KG1 (cell line): ENCODE measurements around the gene QKI.
"Not testable (repeated sequence)": the region's sequence is repeated elsewhere in the genome, so short reads cannot be mapped to it uniquely, and the experiment has no call there.

Experiments
- DNase-seq: peaks from one replicate; lab custom pipeline; 2025; lab: John Stamatoyannopoulos, UW

QKI gene

DNA sequence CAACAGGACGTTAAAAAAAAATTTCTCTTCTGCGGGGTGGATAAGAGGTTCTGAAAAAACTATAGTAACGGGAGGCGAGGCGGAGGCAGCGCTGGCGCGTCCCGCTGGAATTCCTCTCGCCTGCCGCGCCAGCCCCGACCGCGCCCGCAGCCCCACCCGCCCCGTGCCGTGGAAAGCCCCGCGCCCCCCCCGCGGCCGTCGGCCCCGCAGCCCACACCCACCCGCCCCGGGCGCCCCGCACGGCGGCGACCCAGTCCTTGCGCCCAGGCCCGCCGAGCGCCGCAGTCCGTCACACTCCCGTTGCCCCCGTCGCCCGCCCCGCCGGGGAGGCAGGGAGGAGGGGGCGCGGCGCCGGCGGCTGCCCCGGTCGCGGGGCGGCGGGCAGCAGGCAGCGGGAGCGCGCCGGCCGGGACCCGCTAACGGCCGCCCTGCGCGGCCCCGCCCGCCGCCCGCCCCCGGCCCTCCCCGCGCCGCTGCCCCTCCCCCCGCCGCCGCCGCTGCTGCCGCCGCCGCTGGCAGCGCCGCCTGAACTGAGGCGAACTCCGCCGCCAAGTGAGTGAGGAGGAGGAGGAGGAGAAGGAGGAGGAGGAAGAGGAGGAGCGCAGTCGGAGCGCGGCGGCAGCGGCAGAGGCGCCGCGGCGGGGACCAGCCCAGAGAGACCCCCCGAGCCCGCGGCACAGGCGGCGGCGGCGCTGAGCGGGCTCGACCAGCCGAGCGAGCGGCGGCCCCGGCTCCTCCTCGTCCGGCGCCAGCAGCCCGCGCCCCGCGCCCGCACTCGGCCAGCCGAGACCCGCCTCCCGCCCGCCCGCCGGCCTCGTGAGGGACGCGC, at the start of gene QKI:
Gene QKI, plus strand, starts transcription at position 602 of the 829 bp plus-strand sequence. CDS start 476 bp downstream, outside the sequence.
- DNase-seq: no peak

DNA sequence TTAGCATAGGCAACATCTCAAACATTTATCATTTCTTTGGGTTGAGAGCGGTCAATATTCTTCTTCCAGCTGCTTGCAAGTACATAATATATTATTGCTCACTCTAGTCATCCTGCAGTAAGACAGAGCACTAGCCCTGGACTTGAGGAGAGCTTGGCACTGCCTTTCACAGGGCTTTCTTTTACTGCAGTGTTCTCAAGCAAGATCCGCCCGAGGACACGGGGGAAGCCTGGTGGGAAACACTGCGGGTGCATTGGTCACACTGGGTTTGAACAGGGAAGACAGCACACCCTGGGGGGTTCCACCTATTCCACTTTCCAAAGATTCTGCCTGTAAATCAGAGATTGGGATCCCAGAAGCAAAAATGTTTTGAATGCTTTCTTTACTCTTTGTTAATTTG, 48.2 kb upstream of the QKI start:
- DNase-seq: no peak

DNA sequence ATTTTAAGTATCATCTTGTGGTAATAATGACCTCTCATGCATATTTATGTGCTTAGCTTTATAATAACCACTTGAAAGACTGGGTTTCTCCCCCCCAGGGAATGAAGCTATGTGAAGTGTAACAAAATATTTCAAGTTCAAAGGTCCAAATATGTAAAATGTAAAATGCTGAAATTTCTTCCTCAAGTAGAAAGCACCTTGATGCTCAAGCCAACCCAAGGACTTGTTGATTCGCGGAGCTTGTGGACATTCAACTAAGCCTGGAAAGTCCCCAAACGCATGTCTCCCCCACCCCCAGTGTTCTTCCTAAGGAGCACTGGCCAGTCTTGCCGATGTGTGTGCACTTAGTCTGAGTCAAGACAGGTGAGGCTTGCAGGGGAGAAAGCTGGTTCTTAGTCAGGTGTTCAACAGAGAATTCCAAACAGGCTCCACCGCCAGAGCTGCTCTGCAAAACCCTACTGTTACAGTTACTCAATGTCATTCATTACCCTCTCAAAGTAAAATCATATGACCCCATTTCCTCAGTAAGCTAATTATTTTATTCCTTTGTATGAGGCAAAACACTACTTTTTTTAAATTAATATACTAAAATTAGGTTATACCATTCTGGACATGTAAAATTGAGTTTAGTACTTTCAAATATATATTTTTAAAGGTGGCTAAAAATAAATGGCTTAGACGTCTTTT, 46.9 kb upstream of the QKI start:
- DNase-seq: no peak

DNA sequence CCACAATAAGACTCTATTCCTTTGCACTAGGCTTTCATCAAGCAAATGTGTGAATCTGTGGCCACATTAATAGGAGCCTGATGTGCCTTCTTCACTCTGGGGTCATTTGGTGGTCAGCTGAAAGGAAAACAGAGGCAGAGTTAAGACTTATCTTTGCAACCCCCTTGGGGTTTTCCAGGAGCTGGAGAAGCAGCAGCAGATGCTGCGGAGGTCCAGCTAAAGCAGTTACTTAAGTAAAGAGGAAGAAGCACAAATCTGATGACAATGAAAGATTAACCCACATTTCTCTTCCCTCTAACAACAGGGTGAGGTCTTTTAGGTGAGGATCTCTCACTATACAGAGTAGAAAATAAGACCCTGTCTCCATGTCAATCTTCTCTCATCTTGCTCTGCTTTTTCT, 45.4 kb upstream of the QKI start:
- no peak for DNase-seq

- DNase-seq: no peak
Measured at GRCh38 chr6:163369628-163370365, 44.7 kb upstream of the QKI start.

DNA sequence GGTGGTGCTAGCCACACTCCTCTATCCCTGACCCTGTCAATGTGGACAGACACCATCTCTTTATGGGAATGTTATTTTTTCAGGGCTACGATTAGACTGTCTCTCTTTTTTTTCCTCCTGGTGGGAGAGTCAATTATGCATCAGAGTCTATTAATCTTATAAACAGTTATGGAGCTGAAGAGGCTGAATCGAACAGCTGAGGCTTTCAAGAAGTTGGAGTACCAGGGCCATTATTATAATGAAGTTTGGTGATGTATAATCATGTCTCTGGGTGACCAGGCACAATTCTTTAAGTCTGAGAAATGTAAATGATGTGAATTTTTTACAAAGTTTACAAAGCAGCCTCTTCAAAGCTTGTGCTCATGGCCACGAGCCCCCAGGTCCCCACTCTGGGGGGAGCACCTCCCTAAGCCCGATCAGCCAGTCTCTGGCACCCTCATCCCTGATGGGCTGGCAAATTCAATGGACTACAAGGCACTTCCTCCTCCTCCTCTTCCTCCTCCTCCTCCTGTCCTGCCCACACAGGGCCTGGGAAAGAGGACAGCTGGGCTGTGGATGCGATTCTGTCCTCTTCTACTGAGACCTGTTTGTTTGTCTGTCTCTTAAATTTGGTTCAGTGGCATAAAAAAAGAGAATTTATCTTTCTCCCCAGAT, 43.9 kb upstream of the QKI start:
- DNase-seq: no peak

GRCh38 chr6:163371129-163371528, 43.4 kb upstream of the QKI start:
- DNase-seq: no peak

GRCh38 chr6:163373240-163373639, 41.3 kb upstream of the QKI start:
- DNase-seq: no peak

- DNase-seq: no peak
Measured at GRCh38 chr6:163375361-163375760, 39.2 kb upstream of the QKI start.

DNA sequence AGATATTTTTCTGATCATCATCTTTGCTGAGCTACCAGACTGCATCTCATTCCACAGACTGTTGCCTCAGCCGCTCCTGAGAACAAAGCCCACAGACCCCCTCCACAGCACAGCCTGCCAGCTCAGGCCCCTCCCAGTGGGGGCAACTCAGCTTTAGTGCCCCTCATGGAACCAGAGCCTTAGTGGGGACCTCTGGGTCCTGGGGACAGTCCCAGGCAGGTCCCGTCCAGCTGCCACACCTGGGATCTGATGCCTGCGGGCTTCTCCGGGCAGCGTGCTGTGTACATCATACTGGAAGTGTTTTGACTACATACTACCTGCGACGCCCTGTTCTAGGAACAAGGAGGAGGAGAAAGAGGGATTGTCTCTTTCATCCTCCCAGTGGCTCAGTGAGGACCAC, 38.3 kb upstream of the QKI start:
- no peak for DNase-seq

DNA sequence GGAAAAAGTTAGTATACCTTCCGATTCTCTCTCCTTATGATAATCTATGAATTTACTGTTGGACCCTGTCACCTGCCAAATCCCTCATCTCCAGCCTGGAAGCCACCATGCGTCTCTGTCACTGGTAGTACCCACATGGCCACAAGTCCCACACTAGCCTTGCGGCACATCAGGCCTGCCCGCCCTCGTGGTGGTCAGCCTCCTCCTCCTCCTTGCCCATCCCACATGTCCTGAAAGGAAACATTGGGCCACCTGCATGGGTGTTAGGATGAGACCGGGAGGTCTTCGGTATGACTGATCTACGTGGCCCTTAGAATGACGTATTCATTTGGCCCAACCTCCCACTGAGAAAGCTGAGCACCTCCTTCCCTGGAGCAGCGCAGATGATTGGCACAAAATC, 37.0 kb upstream of the QKI start:
- no peak for DNase-seq

- no peak for DNase-seq
Measured at GRCh38 chr6:163380216-163380615, 34.3 kb upstream of the QKI start.

DNA sequence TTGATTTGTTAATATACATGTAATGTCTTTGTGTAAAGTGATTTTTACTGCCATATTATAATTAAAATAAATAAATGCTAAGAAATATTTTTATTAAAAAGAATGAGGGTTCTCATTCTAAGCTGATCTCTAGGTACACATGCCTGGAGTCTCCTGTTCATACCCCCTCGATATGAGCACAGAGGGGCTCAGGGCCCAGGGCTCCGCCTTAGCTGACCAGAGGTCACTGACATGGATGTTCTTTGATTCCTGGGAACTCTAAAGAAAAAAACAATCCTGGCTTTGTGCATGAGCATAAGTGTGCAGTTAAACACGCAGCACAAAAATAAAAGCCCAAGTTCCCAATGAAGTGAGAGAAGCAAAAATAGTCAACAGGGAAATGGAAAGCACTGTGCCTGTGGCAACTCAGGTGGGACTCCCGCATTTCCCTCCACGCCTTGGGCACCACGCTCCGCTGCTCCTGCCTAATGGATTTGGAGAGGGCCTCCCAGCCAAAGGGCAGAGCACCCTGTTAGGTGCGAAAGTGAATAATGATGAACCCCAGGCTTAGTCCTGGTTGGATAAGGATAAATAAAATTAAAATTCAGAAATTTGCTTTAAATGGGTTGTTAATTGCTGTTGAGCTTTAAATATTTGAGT, 33.3 kb upstream of the QKI start:
- no peak for DNase-seq

DNA sequence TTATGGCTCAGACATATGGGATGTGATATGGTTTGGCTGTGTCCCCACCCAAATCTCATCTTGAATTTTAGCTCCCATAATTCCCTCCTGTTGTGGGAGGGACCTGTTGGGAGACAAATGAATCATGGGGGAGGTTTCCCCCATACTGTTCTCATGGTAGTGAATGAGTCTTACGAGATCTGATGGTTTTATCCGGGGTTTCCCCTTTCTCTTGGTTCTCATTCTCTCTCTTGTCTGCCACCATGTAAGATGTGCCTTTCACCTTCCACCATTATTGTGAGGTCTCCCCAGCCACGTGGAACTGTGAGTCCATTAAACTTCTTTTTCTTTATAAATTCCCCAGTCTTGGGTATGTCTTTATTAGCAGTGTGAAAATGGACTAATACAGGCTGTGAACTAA, 31.1 kb upstream of the QKI start:
- not testable (repeated sequence) for DNase-seq

- DNase-seq: no peak
Measured at GRCh38 chr6:163383912-163384311, 30.6 kb upstream of the QKI start.

- DNase-seq: no peak
Measured at GRCh38 chr6:163384510-163384909, 30.0 kb upstream of the QKI start.

- DNase-seq: not testable (repeated sequence)
Measured at GRCh38 chr6:163385503-163385902, 29.0 kb upstream of the QKI start.

GRCh38 chr6:163386329-163386908, 28.1 kb upstream of the QKI start:
- DNase-seq: no peak

GRCh38 chr6:163387317-163387716, 27.2 kb upstream of the QKI start:
- no peak for DNase-seq

DNA sequence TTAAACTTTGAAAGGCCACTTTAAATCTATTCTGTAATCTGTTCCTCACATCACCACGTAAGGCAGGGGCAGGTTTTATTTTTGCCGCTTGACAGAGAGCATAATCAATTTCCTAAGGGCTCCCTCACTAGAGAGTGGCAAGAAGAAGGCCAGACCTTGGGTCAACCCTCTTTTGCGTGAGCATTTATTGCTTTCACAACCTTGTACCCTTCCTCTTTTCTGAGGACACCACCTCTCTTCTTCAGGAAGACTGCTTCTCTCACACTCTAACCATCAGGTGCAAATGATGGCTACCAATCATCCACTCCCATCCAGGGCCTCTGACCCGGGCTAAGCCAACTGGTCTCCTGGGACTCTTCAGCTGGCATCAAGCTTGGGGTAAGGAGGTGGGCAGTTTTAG, 25.2 kb upstream of the QKI start:
- no peak for DNase-seq

GRCh38 chr6:163390770-163391169, 23.7 kb upstream of the QKI start:
- DNase-seq: no peak
